HG03520 (cell line): ENCODE data around the gene GSTA4.
"Not testable (repeated sequence)": the region's sequence is repeated elsewhere in the genome, so short reads cannot be mapped to it uniquely, and the experiment has no call there.

Experiments
- ATAC-seq: cut with Tn5 transposase; IDR thresholded peaks from one replicate; pipeline ENCODE4 v1.9.1; 2021; ENCODE audit warnings: mild to moderate bottlenecking, moderate library complexity; ENCODE audit not compliant: unreplicated experiment

Gene GSTA4

GRCh38 chr6:52976591-52977035 is 18.5 kb downstream of the GSTA4 start:
- no peak for ATAC-seq

- no peak for ATAC-seq
These were observed 18.9 kb downstream of the GSTA4 start for GRCh38 chr6:52976149-52976548.

GRCh38 chr6:52975580-52975979 is 19.5 kb downstream of the GSTA4 start:
- no peak for ATAC-seq

- no peak for ATAC-seq
These were observed 22.1 kb downstream of the GSTA4 start for GRCh38 chr6:52972989-52973388.

- no peak for ATAC-seq
These were observed 25.7 kb downstream of the GSTA4 start for GRCh38 chr6:52969359-52969758.

GRCh38 chr6:52966101-52966500 is 29.0 kb downstream of the GSTA4 start:
- ATAC-seq = no peak

GRCh38 chr6:52965380-52965779 is 29.7 kb downstream of the GSTA4 start:
- ATAC-seq = no peak

GRCh38 chr6:52964318-52964717 is 30.8 kb downstream of the GSTA4 start:
- ATAC-seq = no peak

GRCh38 chr6:52962701-52963100 is 32.4 kb downstream of the GSTA4 start:
- no peak for ATAC-seq

GRCh38 chr6:52961022-52961421 is 34.1 kb downstream of the GSTA4 start:
- ATAC-seq = not testable (repeated sequence)

GRCh38 chr6:52960211-52960610 is 34.9 kb downstream of the GSTA4 start:
- ATAC-seq = not testable (repeated sequence)

GRCh38 chr6:52958546-52959255 is 36.4 kb downstream of the GSTA4 start:
- ATAC-seq = no peak

GRCh38 chr6:52955871-52956270 is 39.2 kb downstream of the GSTA4 start:
- no peak for ATAC-seq

- ATAC-seq = no peak
These were observed 40.9 kb downstream of the GSTA4 start for GRCh38 chr6:52953911-52954839.

GRCh38 chr6:52946306-52946705 is 48.8 kb downstream of the GSTA4 start:
- no peak for ATAC-seq

- not testable (repeated sequence) for ATAC-seq
These were observed 52.3 kb downstream of the GSTA4 start for GRCh38 chr6:52942821-52943220.

- no peak for ATAC-seq
These were observed 52.9 kb downstream of the GSTA4 start for GRCh38 chr6:52942221-52942620.

GRCh38 chr6:52937908-52938307 is 57.2 kb downstream of the GSTA4 start:
- no peak for ATAC-seq

GRCh38 chr6:52933778-52934177 is 61.3 kb downstream of the GSTA4 start:
- ATAC-seq = no peak

- ATAC-seq = no peak
These were observed 63.7 kb downstream of the GSTA4 start for GRCh38 chr6:52931351-52931750.

- no peak for ATAC-seq
These were observed 65.5 kb downstream of the GSTA4 start for GRCh38 chr6:52929321-52930164.
